Measurements from ENCODE around the gene HSP90AB1.

- no peak for TF ChIP-seq CTCF (IDR thresholded peaks at IDR 0.05)
- TF ChIP-seq POLR2AphosphoS5 (IDR thresholded peaks at IDR 0.05), result no peak
Observed at GRCh38 chr6:44222486-44223318, 24.2 kb upstream of the HSP90AB1 start.
